Measurements from ENCODE around the gene CRYGD.

GRCh38 chr2:208147008-208147407 is 22.7 kb upstream of the CRYGD start:
- TF ChIP-seq CTCF (IDR thresholded peaks at IDR 0.05; ENCODE audit: borderline replicate concordance, extremely low read depth, low read length, poor library complexity, severe bottlenecking) (no peak), EZH2 (IDR thresholded peaks at IDR 0.05; ENCODE audit: borderline replicate concordance, low read depth, low read length, severe bottlenecking) (no peak)

Data from DND-41 (cell line).